SU-DHL-6 (cell line): ENCODE data around the gene KCNH1.

Source experiments
- CTCF ChIP-seq: fragments of 200-600 bp; sonication (generic); IDR thresholded peaks from one replicate; pipeline ENCODE4 v1.5.1; 2017; ENCODE audit warnings: antibody characterized with exemption, mild to moderate bottlenecking, low read length, moderate library complexity; ENCODE audit not compliant: insufficient read depth, poor library complexity, severe bottlenecking
- EZH2phosphoT487 ChIP-seq: fragments of 200-600 bp; sonication (generic), shearing (Covaris generic); conservative IDR thresholded peaks from 2 replicates; pipeline ENCODE4 v1.6.1; 2018; ENCODE audit warnings: mild to moderate bottlenecking, antibody characterized with exemption, low read length, moderate library complexity, mixed read lengths

- no peak for TF ChIP-seq CTCF
- no peak for TF ChIP-seq EZH2phosphoT487
These were observed 99.9 kb downstream of the KCNH1 start for GRCh38 chr1:211033921-211034525.
